ENCODE measurements around the gene SASH1. TPM values are rescaled to one million over a fixed set of nuclear protein-coding genes. Genes with fewer than 3 reads are reported as not detected.

Gene SASH1
- total RNA-seq, 1 donor from 2014 or later: 28.7 TPM

- H3K36me3 Mint-ChIP-seq: peaks cover 29% of the 10 kb centered on the region
- no peak overlapping the region for H3K4me3 Mint-ChIP-seq
- H3K27me3 Mint-ChIP-seq (ENCODE audit: low read depth): no peaks in the 10 kb centered on the region
- H3K4me1 Mint-ChIP-seq: peaks cover 6% of the 10 kb centered on the region
- no peak for TF ChIP-seq CTCF (IDR thresholded peaks at IDR 0.05; ENCODE audit: unreplicated experiment)
- peaks cover 16% of the 10 kb centered on the region for H3K9me3 Mint-ChIP-seq
- no peak for DNase-seq (ENCODE audit: low spot score in 2 of 2, unreplicated experiment in 2 of 2)
- H3K27ac Mint-ChIP-seq: peak overlapping the region; percentile 0
These were observed 149.1 kb downstream of the SASH1 start for GRCh38 chr6:148491638-148492251.

GRCh38 chr6:148492654-148493290 lies 150.1 kb downstream of the SASH1 start:
- H3K4me1 Mint-ChIP-seq: peaks cover 14% of the 10 kb centered on the region
- TF ChIP-seq CTCF (IDR thresholded peaks at IDR 0.05; ENCODE audit: unreplicated experiment): no peak
- H3K27ac Mint-ChIP-seq: no peak overlapping the region
- H3K27me3 Mint-ChIP-seq (ENCODE audit: low read depth): no peaks in the 10 kb centered on the region
- H3K9me3 Mint-ChIP-seq: peaks cover 16% of the 10 kb centered on the region
- peaks cover 22% of the 10 kb centered on the region for H3K36me3 Mint-ChIP-seq
- DNase-seq (ENCODE audit: low spot score in 2 of 2, unreplicated experiment in 2 of 2): no peak
- no peak overlapping the region for H3K4me3 Mint-ChIP-seq

GRCh38 chr6:148493424-148493823 lies 150.8 kb downstream of the SASH1 start:
- Mint-ChIP-seq H3K27ac (no peak overlapping the region), H3K36me3 (peaks cover 16% of the 10 kb centered on the region), H3K4me3 (no peak overlapping the region), H3K27me3 (ENCODE audit: low read depth) (no peaks in the 10 kb centered on the region), H3K4me1 (peaks cover 15% of the 10 kb centered on the region), H3K9me3 (peaks cover 9% of the 10 kb centered on the region)
- no peak for TF ChIP-seq CTCF (IDR thresholded peaks at IDR 0.05; ENCODE audit: unreplicated experiment)
- DNase-seq (ENCODE audit: low spot score in 2 of 2, unreplicated experiment in 2 of 2): no peak

GRCh38 chr6:148494226-148494625 lies 151.6 kb downstream of the SASH1 start:
- TF ChIP-seq CTCF (IDR thresholded peaks at IDR 0.05; ENCODE audit: unreplicated experiment): no peak
- Mint-ChIP-seq H3K36me3 (peaks cover 8% of the 10 kb centered on the region), H3K9me3 (peaks cover 1% of the 10 kb centered on the region), H3K27ac (no peak overlapping the region), H3K4me3 (no peak overlapping the region), H3K4me1 (peaks cover 15% of the 10 kb centered on the region), H3K27me3 (ENCODE audit: low read depth) (no peaks in the 10 kb centered on the region)
- DNase-seq (ENCODE audit: low spot score in 2 of 2, unreplicated experiment in 2 of 2): no peak

GRCh38 chr6:148495029-148495428 lies 152.4 kb downstream of the SASH1 start:
- TF ChIP-seq CTCF (IDR thresholded peaks at IDR 0.05; ENCODE audit: unreplicated experiment): no peak
- Mint-ChIP-seq H3K4me1 (peaks cover 15% of the 10 kb centered on the region), H3K27ac (no peak overlapping the region), H3K36me3 (peaks cover 5% of the 10 kb centered on the region), H3K27me3 (ENCODE audit: low read depth) (no peaks in the 10 kb centered on the region), H3K9me3 (no peaks in the 10 kb centered on the region), H3K4me3 (no peak overlapping the region)
- DNase-seq (ENCODE audit: low spot score in 2 of 2, unreplicated experiment in 2 of 2): no peak
